ENCODE data around the gene ODF2. TPM values are rescaled to one million over a fixed set of nuclear protein-coding genes. Genes with fewer than 3 reads are reported as not detected.
"Not testable (repeated sequence)": the region's sequence is repeated elsewhere in the genome, so short reads cannot be mapped to it uniquely, and the experiment has no call there.

The ODF2 gene
- total and polyA plus RNA-seq, 2 experiments from 2014 or later: 17.5 to 26.9 TPM

DNA sequence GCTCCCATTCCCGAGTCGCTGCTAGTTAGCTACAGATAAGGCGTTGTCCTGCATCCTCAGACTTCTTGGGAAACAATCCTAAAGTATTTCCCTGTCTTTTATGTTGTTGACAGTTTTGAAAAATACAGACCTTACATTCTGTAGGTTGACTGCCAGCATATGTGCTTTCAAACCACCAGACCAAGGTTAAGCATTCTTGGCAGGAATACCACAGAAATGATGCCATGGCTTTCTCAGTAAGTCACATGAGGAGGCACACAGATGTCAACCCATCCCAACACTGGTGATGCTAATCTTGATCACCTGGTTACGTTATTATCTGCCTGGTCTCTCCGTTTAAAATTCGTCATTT, 49.6 kb downstream of the ODF2 start (continued):
- TF ChIP-seq, protein P1, sequence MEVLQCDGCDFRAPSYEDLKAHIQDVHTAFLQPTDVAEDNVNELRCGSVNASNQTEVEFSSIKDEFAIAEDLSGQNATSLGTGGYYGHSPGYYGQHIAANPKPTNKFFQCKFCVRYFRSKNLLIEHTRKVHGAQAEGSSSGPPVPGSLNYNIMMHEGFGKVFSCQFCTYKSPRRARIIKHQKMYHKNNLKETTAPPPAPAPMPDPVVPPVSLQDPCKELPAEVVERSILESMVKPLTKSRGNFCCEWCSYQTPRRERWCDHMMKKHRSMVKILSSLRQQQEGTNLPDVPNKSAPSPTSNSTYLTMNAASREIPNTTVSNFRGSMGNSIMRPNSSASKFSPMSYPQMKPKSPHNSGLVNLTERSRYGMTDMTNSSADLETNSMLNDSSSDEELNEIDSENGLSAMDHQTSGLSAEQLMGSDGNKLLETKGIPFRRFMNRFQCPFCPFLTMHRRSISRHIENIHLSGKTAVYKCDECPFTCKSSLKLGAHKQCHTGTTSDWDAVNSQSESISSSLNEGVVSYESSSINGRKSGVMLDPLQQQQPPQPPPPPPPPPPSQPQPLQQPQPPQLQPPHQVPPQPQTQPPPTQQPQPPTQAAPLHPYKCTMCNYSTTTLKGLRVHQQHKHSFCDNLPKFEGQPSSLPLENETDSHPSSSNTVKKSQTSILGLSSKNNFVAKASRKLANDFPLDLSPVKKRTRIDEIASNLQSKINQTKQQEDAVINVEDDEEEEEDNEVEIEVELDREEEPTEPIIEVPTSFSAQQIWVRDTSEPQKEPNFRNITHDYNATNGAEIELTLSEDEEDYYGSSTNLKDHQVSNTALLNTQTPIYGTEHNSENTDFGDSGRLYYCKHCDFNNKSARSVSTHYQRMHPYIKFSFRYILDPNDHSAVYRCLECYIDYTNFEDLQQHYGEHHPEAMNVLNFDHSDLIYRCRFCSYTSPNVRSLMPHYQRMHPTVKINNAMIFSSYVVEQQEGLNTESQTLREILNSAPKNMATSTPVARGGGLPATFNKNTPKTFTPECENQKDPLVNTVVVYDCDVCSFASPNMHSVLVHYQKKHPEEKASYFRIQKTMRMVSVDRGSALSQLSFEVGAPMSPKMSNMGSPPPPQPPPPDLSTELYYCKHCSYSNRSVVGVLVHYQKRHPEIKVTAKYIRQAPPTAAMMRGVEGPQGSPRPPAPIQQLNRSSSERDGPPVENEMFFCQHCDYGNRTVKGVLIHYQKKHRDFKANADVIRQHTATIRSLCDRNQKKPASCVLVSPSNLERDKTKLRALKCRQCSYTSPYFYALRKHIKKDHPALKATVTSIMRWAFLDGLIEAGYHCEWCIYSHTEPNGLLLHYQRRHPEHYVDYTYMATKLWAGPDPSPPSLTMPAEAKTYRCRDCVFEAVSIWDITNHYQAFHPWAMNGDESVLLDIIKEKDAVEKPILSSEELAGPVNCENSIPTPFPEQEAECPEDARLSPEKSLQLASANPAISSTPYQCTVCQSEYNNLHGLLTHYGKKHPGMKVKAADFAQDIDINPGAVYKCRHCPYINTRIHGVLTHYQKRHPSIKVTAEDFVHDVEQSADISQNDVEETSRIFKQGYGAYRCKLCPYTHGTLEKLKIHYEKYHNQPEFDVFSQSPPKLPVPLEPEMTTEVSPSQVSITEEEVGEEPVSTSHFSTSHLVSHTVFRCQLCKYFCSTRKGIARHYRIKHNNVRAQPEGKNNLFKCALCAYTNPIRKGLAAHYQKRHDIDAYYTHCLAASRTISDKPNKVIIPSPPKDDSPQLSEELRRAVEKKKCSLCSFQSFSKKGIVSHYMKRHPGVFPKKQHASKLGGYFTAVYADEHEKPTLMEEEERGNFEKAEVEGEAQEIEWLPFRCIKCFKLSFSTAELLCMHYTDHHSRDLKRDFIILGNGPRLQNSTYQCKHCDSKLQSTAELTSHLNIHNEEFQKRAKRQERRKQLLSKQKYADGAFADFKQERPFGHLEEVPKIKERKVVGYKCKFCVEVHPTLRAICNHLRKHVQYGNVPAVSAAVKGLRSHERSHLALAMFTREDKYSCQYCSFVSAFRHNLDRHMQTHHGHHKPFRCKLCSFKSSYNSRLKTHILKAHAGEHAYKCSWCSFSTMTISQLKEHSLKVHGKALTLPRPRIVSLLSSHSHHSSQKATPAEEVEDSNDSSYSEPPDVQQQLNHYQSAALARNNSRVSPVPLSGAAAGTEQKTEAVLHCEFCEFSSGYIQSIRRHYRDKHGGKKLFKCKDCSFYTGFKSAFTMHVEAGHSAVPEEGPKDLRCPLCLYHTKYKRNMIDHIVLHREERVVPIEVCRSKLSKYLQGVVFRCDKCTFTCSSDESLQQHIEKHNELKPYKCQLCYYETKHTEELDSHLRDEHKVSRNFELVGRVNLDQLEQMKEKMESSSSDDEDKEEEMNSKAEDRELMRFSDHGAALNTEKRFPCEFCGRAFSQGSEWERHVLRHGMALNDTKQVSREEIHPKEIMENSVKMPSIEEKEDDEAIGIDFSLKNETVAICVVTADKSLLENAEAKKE (CRISPR knock-in tag; IDR thresholded peaks at IDR 0.05): no peak

DNA sequence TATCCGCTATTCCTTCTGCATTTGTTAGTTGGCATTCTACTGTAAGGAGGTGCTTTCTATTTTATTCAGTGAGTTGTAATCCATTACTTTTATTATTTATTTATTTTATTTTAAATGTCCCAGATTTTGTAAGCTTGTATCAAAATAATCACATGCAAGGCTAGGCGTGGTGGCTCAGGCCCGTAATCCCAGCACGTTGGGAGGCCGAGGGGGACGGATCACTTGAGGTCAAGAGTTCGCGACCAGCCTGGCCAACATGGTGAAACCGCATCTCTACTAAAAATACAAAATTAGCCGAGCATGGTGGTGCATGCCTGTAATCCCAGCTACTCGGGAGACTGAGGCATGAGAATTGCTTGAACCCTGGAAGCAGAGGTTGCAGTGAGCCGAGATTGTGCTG, 50.1 kb downstream of the ODF2 start:
- not testable (repeated sequence) for H2AFZ ChIP-seq; DNase-seq (ENCODE audit: low spot score); H3K27ac Mint-ChIP-seq; H4K20me1 ChIP-seq (replicated peaks; ENCODE audit: insufficient read depth); H3K36me3 Mint-ChIP-seq (ENCODE audit: low read depth); H3K27ac ChIP-seq (ENCODE audit: low read depth); H3K9me3 Mint-ChIP-seq; H3K4me3 ChIP-seq; H3K79me2 ChIP-seq (replicated peaks; ENCODE audit: insufficient read depth); H3K9me2 ChIP-seq (ENCODE audit: insufficient read depth); H3K27me3 ChIP-seq (ENCODE audit: insufficient read depth); H3F3A ChIP-seq (replicated peaks; ENCODE audit: low read depth); H3K27me3 Mint-ChIP-seq (ENCODE audit: insufficient read depth, low read depth, poor library complexity); ATAC-seq; H3K4me1 ChIP-seq (ENCODE audit: insufficient read depth); H3K4me1 Mint-ChIP-seq; H3K36me3 ChIP-seq (ENCODE audit: insufficient read depth)
- H3K4me3 Mint-ChIP-seq: peak overlapping the region; percentile 100
- H3K4me2 ChIP-seq: peak overlapping the region; percentile 95

DNA sequence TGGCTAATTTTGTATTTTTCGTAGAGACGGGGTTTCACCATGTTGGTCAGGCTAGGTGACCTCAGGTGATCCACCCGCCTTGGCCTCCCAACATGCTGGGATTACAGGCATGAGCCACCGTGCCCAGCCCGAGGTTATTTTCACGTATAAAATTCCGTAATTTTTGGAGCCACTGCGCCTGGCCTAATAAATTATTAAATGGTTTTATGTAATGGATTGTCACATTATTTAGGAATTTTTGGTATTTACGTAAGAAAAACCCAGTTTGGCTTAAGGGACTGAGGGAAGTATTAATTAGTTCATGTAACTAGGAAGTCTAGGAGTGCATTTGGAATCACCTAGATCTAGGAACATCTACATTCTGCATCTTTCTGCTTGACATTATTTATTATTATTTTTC, 57.0 kb downstream of the ODF2 start:
- Histone ChIP-seq H3K4me2 (no peak overlapping the region), H4K20me1 (replicated peaks; ENCODE audit: insufficient read depth) (no peaks in the 10 kb centered on the region), H3K4me3 (no peak overlapping the region), H3F3A (replicated peaks; ENCODE audit: low read depth) (0 out of 2 replicates have a peak, but pooled peaks cover 3% of the 10 kb centered on the region), H3K4me1 (ENCODE audit: insufficient read depth) (no peaks in the 10 kb centered on the region), H3K9me2 (ENCODE audit: insufficient read depth) (no peaks in the 10 kb centered on the region), H3K27me3 (ENCODE audit: insufficient read depth) (no peaks in the 10 kb centered on the region), H3K36me3 (ENCODE audit: insufficient read depth) (no peaks in the 10 kb centered on the region), H2AFZ (no peak overlapping the region), H3K79me2 (replicated peaks; ENCODE audit: insufficient read depth) (no peaks in the 10 kb centered on the region), H3K27ac (ENCODE audit: low read depth) (no peak overlapping the region)
- peaks cover 2% of the 10 kb centered on the region for H3K27me3 Mint-ChIP-seq (ENCODE audit: insufficient read depth, low read depth, poor library complexity)
- H3K4me3 Mint-ChIP-seq: no peak overlapping the region
- peaks cover 31% of the 10 kb centered on the region for H3K36me3 Mint-ChIP-seq (ENCODE audit: low read depth)
- ATAC-seq: no peak
- DNase-seq (ENCODE audit: low spot score): no peak
- H3K4me1 Mint-ChIP-seq: no peaks in the 10 kb centered on the region
- H3K27ac Mint-ChIP-seq: no peak overlapping the region
- H3K9me3 Mint-ChIP-seq: 0 out of 3 replicates have a peak, but pooled peaks cover under 1% of the 10 kb centered on the region
- TF ChIP-seq STAT1 (IDR thresholded peaks at IDR 0.05; ENCODE audit: unreplicated experiment): no peak
- no peak for TF ChIP-seq CREB1 (CRISPR knock-in tag; IDR thresholded peaks at IDR 0.05; ENCODE audit: low read depth)
- TF ChIP-seq EZH2 (IDR thresholded peaks at IDR 0.05; ENCODE audit: low read depth, unreplicated experiment): no peak
- TF ChIP-seq EZH2phosphoT487 (IDR thresholded peaks at IDR 0.05; ENCODE audit: unreplicated experiment): no peak
- TF ChIP-seq, protein P2, sequence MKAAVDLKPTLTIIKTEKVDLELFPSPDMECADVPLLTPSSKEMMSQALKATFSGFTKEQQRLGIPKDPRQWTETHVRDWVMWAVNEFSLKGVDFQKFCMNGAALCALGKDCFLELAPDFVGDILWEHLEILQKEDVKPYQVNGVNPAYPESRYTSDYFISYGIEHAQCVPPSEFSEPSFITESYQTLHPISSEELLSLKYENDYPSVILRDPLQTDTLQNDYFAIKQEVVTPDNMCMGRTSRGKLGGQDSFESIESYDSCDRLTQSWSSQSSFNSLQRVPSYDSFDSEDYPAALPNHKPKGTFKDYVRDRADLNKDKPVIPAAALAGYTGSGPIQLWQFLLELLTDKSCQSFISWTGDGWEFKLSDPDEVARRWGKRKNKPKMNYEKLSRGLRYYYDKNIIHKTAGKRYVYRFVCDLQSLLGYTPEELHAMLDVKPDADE (IDR thresholded peaks at IDR 0.05): no peak

All from GM23338 (cell line).